ENCODE measurements around the gene CDYL2.

GRCh38 chr16:80710918-80711317, 93.5 kb downstream of the CDYL2 start:
- TF ChIP-seq, protein P1, sequence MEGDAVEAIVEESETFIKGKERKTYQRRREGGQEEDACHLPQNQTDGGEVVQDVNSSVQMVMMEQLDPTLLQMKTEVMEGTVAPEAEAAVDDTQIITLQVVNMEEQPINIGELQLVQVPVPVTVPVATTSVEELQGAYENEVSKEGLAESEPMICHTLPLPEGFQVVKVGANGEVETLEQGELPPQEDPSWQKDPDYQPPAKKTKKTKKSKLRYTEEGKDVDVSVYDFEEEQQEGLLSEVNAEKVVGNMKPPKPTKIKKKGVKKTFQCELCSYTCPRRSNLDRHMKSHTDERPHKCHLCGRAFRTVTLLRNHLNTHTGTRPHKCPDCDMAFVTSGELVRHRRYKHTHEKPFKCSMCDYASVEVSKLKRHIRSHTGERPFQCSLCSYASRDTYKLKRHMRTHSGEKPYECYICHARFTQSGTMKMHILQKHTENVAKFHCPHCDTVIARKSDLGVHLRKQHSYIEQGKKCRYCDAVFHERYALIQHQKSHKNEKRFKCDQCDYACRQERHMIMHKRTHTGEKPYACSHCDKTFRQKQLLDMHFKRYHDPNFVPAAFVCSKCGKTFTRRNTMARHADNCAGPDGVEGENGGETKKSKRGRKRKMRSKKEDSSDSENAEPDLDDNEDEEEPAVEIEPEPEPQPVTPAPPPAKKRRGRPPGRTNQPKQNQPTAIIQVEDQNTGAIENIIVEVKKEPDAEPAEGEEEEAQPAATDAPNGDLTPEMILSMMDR (IDR thresholded peaks at IDR 0.05), result no peak
- TF ChIP-seq POLR2AphosphoS5 (IDR thresholded peaks at IDR 0.05; ENCODE audit: insufficient read depth in 1 of 2, low read depth in 1 of 2), result no peak
